Activated gamma-delta T cell (primary cell): ENCODE data around the gene ITPKA.
"Not testable (repeated sequence)": the region's sequence is repeated elsewhere in the genome, so short reads cannot be mapped to it uniquely, and the experiment has no call there.

Source experiments
- DNase-seq: peaks from one replicate; lab custom pipeline; 2025; lab: John Stamatoyannopoulos, UW
- total RNA-seq, 2 donors: gene quantifications; one replicate each; lab custom pipeline; 2026; lab: John Stamatoyannopoulos, UW

Gene ITPKA
- 0.20 to 0.31 reads per million in 2 donors for total RNA-seq

DNA sequence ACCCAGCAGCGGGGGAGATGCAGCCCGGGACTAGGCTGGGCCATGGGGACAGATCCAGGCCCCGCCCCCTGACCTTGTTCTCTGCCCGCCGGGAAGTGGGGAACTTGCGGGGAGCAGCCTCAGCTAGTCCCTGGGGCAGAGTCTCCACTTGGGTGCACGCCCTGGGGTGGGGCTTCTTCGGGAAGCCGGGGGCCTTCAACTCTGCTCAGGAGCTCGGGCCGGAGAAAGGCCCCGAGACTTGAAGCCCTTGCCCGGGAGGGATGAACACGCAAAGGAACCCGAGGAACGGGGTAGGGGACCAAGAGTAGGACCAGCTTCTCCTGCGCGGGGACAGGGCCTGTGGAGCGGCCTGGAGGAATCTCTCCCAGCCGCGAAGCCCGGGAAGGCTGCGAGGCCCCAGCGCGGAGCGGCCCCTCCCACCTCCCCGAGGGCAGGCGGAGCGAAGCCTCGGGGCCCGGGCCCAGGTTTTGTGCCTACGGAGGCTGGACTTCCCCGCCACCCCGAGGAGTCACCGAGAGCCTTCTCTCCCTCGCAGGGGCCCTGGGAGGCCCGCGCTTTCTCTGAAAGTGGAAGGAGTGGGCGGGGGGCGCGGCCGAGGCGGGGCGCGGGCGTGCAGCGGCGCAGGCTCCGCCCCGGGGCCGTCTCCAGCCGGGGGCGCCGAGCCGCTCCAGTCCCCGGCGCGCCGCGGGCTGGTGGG, at the start of gene ITPKA:
Gene ITPKA (plus strand): TSS at position 670 of the 697 bp plus-strand sequence. CDS start 54 bp downstream, outside the sequence.
- peak; percentile 55 for DNase-seq

DNA sequence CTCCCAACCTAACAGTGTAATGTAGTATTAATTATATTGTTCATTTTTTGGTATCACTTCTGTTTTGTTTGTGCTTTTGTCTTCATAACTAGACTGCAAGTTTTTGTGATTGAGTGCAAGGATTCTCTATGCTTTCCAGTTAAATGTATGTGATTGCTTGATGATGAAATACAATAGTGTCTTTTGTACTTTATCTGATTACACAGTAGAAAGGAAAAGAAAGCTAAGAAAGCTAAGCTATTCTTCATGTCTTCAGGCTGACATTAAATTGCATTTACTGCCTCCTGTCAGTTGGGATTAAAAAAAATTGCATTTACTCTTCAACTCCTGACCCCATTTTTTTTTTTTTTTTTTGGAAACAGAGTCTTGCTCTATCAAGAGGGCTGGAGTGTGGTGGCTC, 48.3 kb upstream of the ITPKA start:
- no peak for DNase-seq

DNA sequence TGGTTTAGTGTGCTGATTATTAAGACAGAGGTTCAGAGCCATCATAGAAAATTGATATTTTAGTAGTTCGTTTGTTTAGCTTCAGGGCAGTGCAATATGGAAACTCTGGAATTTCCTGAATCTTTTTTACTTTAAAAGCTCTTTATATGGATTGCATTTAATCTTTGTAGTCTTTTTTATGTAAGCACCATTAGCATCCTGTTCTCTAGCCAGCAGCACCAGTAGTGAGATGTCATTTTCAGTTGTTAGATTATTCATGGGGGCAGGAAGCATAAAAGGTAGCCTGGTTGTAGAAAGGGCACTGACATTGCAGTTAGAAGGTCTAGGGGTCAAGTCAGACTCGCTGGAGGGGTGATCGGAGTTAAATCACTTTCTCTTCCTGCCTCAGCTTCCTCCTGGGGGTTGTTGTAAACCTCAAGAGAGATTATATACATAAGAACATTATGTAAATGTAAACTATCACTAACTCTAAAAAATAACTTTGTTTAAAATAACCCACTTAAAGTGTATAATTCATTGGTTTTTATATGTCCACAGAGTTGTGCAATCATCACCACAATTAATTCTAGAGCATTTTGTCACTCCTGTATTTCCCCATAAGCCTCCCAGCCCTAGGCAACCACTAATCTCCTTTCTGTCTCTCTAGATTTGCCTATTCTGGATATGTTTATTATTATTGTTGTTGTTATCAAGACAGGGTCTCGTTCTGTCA, 31.4 kb upstream of the ITPKA start:
- DNase-seq = no peak

DNA sequence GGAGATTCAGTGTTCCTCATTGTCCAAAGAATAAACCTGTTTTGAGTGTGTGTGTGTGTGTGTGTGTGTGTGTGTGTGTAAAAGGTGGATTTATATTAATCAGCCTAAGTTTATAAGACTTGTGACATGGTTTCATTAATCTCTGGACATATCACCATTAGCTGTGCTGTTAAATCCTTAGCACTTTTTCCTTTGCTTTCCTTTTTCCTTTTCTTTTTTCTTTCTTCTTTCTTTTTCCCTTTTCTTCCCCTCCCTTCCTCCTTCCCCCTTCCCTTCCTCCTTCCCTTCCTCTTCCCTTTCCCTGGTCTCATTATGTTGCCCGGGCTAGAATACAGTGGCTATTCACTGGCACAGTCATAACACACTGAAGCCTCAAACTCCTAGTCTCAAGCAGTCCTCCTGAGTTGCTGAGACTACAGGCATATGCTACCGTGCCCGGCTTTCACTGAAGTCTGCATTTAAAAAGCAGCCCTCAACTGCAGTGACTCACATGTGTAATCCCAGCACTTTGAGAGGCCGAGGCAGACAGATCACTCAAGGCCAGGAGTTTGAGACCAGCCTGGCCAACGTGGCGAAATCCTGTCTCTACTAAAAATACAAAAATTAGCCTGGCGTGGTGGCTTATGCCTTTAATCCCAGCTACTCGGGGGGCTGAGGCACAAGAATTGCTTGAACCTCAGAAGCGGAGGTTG, 28.6 kb upstream of the ITPKA start:
- DNase-seq = no peak

DNA sequence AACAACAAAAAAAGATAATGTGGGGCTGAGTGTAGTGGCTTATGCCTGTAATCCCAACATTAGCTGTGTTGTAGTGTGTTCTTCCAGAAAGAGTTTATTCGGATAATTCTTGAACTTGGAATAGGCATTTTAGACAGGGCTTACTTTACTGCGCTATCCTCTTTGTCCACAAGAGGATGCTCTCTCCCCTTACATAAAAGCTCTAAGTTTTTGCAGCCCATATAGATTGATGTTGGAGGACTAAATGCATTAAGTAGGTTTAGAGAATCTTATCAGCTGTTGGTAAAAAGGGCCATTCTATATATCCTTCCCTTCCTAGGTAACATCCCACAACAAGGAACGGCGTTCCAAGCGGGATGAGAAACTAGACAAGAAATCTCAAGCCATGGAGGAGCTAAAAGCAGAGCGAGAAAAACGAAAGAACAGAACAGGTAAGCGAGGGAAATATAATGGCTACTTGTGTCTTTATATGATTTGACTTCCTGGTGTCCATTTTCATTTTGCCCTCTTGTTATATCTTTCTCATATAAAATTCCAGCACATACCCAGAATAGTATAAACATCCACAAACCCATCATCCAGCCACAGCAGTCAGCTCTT, 27.8 kb upstream of the ITPKA start:
- no peak for DNase-seq

DNA sequence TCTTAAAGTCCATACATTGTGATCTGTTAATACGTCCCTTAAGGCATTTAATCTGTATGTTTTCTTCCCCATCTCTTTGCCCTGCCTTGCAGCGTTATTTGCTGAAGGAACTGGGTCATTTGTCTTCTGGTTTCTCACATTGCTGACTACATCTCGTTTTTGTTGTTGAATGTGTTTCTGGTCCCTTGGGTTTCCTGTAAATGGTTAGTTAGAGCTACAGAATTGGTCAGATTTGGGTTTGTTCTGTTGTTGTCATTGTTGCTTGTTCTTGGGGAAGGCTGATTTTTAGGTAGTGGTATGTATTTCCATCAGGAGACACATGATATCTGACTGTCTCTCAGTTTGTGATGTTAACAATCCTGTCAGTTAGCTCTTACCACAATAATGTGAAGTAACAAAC, 27.0 kb upstream of the ITPKA start:
- no peak for DNase-seq

DNA sequence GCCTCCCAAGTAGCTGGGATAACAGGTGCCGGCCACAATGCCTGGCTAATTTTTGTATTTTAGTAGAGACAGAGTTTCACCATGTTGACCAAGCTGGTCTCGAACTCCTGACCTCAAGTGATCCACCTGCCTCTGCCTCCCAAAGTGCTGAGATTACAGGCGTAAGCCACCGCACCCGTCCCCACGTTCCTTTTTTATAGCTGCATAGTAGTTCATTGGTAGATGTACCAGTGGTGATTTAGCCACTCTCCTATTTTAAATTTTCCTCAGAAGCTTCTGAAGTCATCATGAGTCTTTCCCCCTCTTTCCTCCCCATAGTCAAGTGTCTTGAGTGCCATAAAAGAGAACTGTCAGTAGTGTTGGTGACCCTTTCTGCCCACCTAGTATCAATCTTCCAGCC, 24.0 kb upstream of the ITPKA start:
- not testable (repeated sequence) for DNase-seq

DNA sequence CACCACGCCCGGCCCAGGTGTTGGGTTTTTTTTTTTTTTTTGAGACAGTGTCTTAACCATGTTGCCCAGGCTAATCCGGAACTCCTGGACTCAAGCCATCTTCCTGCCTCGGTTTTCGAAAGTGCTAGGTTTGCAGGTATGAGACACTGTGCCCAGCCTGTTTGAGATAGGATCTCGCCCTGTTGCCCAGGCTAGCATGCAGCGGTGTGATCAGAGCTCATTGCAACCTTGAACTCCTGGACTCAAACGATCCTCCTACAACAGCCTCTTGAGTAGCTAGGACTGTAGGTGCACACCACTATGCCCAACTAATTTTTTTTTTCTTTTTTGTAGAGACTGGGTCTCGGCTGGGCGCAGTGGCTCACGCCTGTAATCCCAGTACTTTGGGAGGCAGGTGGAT, 20.3 kb upstream of the ITPKA start:
- DNase-seq = no peak

DNA sequence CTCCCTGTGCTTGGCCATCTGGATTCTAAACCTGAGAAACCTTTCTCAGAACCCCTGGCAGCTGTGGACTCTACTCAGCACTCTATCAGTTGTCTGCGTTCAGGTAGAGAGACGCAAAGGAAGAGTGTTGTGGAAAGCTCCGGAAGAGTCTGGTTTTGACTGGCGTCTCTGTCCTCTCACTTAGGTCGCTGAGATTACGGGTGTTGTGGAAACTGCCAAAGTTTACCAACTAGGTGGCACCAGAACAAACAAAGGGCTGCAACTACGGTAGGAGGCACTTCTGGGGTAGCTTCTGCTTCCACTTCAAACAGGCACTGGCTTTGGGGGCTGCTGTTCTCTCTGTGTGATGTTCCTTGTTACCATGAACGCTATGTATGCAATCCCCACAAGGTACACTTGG, 19.2 kb upstream of the ITPKA start:
- DNase-seq = no peak

DNA sequence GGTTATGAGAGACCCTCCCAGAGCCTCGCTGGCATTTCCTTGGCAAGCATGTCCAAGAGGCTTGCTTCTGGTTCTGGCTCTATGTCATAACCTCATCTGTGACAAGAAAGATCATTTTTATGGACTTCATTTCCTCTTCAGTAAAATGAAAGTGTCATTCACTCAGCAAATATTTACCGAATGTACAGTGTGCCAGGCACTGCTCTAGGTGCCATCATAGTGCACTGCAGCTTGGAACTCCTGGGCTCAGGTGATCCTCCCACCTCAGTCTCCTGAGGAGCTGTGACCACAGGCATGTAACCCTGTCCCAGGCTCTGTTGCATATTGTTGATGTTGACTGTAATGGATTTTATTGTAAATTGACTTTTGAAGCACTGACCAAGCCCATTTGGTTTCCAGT, 18.7 kb upstream of the ITPKA start:
- no peak for DNase-seq

DNA sequence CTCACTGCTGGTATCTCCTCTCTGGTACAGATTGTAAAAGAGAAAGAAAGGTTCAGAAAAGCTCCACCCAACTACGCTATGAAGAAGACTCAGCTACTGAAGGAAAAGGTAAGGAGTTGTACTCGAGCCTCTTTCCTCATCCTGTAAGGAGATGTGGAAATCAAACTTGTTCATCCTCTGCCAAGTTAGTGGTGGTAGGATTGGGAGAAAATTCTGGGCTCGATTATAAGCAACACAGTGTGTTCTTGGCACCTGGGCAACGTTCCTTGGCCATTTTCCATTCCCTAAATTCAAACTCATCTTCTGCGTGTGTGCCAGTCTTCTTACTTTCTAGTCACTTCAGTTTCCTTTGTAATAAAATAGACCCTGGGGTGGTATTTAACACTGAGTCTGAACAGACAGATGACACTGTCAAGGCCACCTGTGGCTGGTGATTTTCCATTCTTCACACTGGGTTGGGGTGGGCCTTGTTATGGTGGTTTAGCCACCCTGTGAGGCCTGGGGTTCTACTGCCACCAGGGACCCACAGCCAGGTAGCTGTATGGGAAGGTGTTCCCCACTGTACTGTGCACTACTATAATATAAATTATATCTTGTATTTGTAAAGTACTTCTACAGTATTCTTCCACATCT, 17.1 kb upstream of the ITPKA start:
- no peak for DNase-seq

DNA sequence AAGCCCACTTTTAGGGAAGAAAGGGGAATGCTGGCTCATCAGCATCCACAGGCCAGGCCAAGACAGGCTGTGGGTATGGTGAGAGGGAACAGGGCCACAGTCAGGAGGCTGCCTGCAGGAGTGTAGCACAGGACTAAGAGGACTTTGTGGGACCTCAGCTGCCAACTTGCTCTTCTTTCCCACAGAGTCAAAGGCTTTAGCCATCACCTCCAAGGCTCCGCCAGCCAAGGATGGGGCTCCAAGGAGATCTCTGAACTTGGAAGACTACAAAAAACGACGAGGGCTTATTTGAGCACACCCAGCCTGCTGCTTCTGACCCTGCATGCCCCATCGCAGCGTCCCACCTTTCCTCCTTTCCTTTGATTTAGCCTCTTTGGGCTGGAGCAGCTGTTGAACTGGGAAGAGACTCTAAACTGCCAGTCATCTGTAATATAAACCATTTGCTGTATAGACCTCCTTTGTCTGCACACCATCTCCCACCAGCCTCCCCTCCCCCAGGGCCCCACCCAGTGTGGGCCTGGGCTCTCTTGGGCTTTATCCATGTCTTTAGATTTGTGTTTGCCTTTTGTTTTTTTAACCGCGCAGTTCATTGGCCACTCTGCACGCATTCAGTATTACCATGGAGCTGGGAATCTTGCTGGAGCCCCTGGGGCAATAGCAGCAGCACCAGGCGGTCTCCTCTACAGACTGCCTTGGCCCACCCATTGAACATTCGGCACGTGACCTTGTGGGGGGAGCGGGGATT, 13.1 kb upstream of the ITPKA start:
- DNase-seq = no peak

DNA sequence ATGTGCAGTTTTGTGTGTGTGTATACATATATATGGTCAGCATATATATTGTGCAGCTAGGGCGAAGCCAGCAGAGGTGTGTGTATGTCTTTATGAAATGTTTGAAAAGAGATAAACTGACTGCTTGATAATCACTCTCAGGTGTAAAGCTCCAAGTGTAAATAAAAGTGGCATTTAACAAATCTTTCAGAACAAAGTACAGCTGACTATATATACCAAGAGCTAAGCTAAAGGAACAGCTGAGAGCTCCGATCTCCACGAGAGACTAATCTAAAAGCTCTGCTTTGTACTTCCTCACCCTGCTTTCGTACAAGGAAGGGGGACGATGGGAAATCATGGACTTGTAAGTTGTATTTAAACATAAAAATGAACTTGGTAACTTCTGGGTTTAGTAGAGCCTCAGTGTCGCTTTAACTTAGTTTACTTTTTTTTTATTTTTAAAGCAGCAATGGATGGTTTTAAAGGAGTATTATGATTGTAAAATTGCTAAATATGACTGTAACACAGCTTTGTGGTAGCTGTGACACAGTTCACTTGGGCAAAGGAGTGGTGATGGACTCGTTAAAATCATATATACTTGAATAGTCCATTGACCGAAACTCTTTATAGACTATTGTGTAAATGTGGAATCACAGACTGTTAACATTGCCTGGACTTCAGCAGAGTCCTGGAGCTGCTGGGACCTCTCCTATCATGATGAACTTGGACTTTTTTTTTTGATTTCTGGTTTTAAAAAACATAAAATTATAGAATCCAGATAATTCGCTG, 11.4 kb upstream of the ITPKA start:
- DNase-seq = no peak

DNA sequence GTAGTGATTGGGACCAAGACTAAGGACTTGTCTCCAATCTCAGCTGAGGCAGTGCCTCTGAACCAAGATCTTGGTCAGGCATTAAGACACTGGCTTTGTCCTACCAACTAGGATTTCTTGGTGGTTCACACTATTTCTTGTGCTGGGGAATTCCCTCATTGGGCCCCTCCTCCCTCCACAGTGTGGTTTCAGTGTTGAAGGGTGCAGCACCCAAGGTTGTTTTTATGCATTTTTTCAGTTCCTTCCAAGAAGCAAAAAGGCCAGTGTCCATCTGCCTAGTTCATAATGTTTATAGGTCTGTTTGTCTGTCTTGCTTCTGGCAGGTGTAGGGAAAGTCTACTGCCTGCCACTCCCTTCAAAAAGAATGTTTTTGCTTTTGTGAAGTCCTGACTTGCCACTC, 10.6 kb upstream of the ITPKA start:
- DNase-seq = no peak

DNA sequence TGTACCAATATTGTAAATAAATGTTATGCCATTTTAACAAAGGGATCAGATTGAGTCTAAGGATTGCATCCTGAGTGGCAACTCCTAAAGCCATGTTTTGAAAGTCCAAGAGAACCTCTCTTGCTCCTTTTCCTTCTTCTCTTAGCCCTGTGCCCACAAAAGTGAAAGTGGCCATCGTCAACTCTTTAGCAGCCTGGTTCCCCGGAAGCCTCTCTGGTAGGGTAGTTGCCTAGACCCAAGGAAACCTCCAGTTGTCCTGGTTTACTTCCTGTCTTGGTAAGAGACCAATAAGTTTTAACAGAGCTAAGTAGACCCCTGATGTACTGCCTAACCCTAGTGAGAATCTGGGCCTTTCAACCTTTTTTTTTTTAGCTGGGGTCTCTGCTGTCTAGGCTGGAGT, 10.2 kb upstream of the ITPKA start:
- no peak for DNase-seq

DNA sequence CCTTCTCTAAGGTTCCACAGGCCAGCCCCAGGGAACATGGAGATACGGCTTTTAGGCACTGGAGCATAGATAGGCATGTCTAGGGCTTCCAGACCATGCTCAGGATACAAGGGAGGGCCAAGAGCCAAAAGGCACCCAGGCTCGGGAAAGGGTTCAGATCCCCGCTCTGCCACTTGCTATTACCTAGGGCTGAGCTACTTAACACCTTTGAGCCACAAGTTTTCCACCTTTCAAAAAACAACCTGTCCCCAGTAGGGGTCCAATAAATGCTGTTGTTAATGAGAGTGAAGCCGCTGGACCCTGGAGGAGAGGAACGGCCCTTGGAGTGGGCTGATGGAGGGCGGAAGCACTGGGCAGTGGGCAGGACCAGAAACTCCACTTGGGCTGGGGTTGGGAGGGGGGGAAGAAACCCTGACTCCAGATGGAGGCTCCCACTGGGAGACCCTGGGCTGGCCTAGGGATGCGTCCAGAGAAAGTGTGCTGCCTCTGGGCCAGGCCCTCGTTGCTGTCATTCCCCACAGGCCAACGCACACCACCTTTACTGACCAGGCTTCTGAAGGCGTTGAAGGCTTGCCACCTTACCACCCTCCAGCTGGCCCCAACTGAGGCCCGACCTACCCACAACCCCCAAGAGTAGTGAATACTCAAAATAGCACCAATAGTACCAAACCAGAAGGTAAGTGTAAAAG, 8.6 kb upstream of the ITPKA start:
- DNase-seq = no peak

DNA sequence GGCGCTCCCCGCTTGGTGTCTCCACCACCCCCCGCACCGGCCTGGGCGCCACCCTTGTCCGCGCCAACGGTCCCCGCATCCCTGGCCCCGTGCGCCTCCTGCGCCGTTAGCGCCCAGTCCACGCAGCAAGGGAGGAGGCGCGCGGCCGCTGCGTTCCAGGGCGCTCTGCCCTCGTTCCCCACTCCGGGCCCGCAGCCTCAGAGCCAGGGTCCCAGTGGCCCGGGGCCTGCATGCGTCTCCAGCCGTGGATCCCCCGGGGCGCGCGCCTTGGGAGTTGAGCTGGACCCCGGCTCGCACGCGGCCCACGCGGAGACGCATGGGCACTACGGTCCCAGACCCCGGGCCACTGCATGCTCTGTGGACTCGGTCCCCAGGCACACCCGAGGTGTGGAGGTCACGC, 7.4 kb upstream of the ITPKA start:
- no peak for DNase-seq

DNA sequence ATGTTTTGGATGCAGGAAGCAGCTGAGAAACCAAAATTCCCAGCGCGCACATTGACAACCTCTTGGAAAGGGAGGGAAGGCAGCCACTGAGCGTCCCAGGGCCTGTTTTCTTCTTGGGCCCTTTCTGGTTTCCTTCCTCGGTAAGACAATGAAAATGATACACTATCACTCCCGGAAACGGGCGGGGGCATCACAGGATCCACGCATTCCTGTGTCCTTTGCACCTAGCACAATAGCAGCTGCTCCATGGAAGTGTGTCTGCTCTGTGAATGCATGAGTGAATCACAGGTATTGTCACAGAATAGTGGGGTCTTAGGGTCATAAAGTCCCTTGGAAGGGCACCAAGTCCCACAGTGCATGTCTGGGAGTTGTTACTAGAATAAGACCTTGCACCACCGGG, 6.3 kb upstream of the ITPKA start:
- DNase-seq = no peak

DNA sequence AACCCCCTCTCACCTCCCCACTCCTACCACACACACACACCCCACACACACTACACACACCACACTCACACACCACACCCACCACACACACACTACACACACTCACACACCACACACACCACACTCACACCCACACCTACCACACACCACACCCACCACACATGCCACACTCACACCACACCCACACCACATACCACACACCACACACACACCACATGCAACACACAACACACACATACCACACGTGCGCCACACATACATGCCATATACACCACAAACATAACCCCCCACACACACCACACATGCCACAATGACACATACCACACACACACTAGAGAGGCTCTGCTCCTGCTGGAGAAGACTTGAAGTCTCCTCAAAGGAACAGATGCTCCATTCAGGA, 5.9 kb upstream of the ITPKA start:
- no peak for DNase-seq

DNA sequence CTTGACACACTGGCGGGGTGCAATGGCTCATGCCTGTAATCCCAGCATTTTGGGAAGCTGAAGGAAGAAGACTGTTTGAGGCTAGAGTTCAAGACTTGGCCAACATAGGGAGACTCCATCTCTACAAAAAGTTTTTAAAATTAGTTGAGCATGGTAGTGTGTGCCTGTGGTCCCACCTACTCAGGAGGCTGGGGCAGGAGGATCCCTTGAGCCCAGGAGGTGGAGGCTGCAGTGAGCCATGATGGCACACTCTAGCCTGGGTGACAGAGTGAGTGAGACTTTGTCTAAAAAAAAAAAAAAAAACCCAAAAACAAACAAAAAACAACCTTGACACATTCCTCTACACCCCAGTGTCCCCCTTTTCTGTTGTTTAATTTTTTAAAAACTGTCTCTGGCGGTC, 4.0 kb upstream of the ITPKA start:
- no peak for DNase-seq
